Fibroblast of peridontal ligament (primary cell): Measurements from ENCODE around the gene MASP2.
"Not testable (repeated sequence)": the region's sequence is repeated elsewhere in the genome, so short reads cannot be mapped to it uniquely, and the experiment has no call there.

Experiments used
- DNase-seq: peaks from one replicate; pipeline ENCODE4 v3.0.0-alpha.2; 2010; ENCODE audit errors: extremely low read depth

The MASP2 gene

DNA sequence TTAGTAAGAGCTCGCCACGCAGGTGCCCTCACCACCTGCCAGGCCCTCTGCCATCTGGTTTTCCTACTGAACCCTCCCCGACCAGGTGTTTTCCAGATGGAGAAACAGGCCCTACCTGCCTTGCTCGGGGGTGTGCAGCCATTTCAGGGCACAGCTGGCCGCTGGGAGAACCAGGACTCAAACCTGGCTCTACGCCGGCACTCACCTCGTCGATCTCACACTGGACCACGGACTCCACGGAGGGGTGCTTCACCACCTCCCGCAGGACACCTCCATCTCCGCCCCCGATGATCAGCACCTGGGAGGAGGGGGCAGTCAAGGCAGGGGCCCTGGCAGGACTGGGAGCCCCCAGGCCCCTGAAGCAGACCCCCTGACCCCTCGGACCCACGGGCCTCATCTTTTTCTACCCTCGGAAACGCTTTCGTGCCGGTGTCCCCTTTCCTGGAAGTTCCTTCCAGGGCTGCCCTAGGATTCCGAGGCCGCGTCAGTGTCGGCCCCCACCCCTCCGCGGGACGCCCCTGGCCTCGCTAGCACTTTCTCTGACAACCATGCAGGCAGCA, 11.6 kb upstream of the MASP2 start:
- no peak for DNase-seq

DNA sequence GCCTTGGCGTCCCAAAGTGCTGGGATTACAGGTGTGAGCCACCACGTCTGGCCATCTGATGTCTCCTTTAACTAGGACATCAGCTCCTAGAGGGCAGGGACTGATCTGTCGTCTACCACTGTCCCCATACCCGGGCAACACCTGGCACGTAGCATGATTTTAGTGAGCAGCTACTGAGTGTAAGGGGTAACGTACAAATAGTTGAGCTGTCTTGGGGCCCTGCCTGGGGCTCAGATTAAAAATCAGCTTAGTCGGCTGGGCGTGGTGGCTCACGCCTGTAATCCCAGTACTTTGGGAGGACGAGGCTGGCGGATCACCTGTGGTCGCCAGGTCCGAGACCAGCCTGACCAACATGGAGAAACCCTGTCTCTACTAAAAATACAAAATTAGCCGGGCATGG, 11.0 kb upstream of the MASP2 start:
- no peak for DNase-seq

DNA sequence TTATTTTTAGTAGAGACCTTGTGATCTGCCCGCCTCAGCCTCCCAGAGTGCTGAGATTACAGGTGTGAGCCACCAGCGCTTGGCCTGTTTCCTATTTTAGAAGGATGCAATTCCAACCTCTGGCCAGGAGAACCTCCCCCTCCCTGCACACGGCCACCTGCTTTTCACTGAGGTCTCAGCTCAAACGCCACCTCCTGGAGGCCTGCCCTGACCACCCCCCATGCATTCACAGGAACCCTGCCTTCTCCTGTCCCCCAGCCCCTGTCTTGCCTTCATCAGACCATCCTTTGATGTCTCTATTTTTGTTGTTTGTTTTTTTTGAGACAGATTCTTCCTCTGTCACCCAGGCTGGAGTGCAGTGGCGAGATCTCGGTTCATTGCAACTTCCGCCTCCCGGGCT, 10.4 kb upstream of the MASP2 start:
- no peak for DNase-seq

DNA sequence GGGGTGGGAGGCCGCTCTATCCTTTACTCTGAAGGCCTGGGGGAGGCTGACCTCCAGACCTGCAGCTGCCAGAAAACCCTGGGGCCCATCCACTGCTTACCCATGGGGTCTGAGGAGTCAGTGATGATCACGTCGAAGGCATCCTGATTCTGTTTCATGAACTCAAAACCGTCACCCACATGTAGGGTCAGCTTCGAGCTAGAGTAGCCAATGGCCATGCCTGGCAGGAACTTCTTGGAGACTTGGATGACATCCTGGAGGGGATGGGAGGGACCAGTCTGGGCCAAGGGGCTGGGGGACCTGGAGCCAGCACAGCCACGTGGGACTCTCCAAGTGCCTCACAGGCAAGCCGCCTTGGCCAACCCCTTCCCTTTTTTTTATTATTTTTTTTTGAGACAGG, 9.5 kb upstream of the MASP2 start:
- no peak for DNase-seq

DNA sequence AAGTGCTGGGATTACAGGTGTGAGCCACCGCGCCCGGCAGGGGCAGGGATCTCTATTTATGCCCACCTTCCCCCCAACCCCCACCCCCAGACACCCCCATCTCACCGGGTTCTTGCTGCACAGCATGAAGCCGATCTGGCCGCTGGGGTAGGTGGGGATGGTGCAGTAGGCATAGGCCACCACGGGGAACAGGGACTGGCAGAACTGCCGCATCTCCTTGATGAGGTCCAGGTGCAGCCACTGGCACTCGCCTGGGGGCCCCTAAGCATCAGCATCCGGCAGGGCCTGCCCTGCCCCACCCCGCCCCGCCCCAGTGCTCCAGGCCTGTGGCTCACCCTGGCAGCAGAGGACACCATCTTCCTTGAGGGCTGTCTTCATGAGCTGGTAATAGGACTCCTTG, 8.6 kb upstream of the MASP2 start:
- DNase-seq, result no peak

DNA sequence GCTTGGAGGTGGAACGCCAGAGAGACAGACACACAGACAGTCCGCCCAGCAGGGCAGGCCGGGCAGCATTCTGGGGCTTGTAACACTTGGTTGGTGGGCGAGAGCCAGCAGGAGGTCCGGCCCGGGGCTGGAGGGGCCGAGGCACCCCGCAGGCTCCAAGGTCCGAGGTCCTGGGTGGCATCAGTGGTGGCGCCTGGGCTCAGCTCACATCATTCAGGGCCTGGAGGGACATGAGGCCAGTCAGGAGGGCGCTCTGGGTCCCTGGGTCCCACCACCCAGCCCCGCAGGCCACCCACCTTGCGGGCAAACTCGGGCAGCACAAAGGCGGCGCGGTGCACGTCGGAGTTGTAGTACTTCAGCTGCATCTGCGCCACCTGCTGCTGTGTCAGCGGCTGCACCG, 7.6 kb upstream of the MASP2 start:
- no peak for DNase-seq

DNA sequence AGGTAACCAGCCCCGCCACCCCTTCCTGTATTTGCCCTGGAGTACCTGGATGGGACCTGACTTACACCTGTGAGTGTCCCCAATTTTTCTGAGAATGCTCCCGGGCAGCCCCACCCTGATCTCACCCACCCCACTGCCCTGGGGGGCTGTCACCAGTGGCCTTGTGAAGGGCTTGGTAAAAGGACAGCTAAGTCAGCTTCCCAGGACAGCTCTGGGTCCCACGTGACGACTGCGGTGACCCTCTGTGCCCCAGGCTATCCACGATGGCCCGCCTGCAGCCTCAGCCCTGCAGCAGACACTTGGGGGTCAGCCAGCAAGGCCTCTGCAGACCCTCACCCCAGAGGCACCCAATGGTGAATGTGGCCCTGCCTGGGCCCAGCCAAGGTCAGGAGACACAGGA, 7.1 kb upstream of the MASP2 start:
- no peak for DNase-seq

DNA sequence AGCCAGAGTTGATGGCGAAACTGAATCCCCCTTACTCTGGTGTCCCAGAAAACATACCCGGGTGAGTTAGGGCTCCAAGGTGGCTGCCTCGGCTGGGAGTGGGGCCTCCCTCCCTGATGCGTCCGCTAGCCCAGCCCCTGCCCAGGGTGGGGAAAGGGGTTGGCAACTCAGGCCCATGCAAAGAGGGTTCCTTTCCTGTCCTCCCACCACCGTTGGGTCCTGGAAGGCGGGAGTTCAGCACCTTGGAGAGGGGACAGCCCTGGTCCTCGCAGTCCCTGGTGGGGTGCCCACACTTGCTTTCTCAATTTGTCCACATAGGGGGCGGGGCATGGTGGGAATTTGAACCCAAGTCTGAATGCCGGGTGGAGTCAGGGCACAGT, 6.7 kb upstream of the MASP2 start:
- peak; percentile 14 for DNase-seq

DNA sequence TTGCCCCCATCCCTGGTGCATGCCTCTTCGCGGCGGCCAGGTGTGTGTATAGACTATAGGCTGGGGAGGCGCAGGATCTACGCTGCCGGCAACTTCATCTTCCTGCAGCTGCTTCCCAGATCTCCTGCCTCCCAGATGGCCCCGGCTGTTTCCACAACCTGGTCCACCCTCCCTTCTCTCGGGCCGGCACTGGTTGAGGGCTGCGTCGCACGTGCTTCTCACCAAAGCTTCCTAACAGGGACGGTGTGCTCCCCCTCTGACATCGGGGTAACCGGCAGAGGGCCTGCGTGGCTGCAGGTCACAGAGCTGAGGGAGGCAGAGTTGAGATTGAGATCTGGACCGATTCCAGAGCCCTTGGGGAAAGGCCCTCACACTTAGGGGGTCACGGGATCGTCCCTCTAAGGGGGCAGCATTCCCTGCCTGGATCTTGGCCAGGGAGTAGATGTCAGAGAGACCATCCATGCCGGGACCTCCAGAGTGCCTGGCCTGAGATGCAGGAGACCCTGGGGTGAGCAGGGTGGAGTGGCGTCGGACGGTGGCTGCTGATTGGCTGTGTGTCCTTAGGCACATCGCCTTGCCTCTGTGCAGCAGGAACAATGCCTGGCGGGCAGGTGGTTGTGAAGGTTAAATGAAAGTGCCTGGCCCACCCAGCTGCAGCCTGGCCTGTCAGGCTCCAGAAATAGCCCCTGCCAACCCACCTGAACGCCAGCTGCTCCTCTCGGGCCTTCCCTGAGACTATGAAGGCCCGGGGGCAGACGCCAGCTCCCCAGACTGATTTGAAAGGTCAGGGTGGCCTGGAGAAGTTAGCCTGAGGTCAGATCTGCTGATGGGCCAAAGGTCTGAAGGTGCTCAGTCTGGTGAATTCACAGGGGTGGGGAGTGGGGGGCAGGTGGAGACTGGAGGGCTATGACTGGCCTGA, 6.1 kb upstream of the MASP2 start:
- DNase-seq, result no peak

DNA sequence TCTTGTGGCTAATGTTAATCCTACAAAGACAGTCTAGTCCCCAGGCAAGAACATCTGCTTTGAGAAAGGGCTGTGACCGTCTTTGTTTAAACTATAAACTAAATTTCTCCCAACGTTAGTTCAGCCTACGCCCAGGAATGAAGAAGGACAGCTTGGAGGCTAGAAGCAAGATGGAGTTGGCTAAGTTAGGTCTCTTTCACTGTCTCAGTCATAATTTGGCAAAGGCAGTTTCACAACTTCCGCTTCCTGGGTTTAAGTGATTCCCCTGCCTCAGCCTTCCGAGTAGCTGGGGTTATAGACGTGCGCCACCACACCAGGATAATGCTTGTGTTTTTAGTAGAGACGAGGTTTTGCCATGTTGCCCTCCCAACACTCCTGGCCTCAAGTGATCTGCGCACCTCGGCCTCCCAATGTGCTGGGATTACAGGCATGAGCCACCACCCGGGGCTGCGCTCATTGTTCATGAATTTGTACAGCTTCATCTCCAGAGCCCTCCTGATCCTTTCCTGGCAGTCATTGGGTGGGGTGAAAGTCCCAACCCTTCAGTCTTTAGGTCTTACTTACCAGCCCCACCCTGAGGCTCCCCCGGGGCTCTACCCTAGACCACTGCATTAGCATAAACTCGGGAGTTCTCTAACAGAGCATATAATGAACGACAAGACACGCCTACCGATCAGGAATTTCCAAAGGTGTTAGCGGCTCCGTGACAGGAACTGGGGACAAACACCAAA, 4.9 kb upstream of the MASP2 start:
- DNase-seq, result no peak

DNA sequence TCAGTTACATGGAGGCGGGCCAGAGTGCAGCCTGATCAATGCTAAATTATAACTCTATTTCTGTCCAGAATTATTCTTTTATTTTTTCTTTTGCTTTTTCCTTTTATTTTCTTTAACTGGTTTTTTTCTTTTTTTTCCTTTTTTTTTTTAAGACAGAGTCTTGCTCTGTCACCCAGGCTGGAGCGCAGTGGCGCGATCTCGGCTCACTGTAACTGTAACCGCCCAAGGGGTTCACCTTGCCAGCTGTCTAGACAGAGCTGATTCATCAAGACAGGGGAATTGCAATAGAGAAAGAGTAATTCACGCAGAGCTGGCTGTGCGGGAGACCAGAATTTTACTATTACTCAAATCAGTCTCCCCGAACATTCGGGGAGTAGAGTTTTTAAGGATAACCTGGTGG, 4.1 kb upstream of the MASP2 start:
- not testable (repeated sequence) for DNase-seq

DNA sequence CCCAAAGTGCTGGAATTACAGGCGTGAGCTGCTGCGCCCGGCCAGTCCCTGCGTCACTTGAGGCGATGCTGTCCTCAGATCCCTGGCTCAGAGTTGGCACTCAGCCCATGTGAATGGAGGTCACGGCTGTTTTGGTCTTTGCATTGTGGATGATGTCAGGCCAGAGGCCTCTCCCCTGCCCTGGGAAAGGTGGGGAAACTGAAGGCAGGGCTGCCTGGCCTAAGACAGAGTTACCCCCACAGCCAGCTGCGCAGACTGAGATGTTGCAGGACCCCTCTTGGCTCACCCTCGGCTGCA, 821 bp downstream of the MASP2 start:
- DNase-seq, result no peak

DNA sequence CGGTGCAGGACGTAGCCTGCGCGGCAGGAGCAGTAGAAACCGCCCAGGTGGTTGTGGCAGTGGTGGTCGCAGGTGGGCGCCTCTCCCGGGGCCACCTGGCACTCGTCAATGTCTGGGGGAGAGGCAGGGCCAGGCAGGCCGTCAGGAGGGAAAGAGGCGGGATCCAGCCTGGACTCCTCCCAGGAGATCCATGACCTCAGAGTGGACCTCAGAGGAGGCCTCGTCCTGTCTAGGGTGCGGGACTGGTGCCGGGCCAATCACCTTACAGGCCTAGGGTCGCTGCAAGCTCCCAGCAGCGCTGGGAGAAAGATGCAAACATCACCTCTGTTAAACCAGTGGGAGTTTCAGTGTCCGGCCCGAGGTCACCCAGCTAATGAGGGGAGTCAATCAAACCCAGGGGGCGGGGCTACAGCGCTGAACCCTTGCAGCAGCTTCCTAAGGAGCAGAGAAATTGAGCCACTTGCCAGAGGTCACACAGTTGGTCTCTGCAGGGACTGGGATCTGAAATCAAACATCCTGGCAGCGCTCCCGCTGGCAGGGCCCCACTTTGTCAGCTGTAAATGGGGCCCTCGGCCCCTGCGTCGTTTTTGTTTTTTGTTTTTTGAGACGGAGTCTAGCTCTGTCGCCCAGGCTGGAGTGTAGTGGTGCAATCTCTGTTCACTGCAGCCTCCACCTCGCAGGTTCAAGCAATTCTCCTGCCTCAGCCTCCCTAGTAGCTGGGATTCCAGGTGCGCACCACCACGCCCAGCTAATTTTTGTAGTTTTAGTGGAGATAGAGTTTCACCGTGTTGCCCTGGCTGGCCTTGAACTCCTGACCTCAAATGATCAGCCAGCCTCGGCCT, 1.4 kb downstream of the MASP2 start:
- DNase-seq, result no peak

DNA sequence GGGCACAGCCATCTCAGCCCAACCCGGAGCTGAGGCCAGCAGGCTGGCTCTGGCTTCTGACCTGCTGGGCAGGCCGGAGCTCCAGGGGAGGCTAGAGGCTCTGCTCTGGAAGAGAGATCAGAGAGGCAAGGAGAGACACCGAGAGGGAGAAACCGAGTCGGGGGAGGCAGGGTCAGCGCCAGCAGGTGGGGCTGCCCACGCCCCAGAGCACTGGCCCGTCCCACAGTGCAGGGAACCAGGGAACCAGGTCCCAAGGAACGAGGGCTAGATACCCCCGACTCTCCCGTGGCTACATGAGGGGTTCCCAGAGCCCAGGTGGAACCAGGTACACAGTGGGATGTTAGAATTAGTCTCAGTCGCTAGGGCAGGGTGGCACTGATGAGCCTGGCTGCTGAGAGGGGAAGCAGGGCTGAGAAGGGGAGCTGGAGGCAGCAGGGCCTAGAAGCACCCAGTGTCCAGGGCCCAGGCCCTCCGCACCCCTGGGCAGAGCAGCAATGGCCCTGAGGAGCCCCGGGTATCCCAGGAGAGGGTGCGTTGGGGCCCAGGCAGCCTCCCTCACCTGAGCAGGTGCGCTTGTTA, 2.1 kb downstream of the MASP2 start:
- no peak for DNase-seq

DNA sequence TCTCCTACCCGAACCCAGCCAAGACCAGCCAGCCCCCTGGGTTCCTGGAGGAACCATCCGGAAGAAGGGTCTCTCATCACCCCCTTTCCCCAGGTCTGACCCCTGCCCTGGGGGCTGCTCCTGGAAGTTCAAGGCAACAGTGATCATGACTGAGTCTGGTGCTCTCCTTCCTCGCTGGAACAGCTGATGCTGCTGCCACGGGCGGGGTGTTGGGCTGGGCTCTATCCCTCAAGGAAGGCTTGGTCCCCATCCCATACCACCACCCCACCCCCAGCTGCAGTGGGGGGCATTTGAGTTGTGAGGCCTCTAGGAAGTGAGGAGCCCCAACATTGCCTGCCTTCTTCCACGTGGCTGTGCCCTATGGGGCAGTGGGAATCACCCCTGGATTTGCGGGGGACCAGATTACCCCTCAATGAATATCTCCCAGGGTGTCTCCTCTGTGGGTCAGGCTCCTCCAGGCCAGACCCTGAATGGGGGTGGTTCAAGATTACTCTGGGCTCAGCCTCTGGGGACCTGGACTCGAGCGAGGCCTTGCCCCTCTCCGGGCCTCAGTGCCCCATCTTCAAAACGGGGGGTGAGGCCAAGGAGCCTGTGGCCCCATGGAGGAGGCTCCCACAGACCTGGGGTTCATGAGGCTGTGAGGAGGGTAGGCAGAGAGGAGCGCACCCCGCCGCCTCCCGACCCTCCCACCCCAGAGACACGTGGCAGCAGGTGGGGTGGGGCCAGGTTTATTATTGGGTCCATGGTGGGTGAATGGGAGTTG, 2.8 kb downstream of the MASP2 start:
- no peak for DNase-seq

DNA sequence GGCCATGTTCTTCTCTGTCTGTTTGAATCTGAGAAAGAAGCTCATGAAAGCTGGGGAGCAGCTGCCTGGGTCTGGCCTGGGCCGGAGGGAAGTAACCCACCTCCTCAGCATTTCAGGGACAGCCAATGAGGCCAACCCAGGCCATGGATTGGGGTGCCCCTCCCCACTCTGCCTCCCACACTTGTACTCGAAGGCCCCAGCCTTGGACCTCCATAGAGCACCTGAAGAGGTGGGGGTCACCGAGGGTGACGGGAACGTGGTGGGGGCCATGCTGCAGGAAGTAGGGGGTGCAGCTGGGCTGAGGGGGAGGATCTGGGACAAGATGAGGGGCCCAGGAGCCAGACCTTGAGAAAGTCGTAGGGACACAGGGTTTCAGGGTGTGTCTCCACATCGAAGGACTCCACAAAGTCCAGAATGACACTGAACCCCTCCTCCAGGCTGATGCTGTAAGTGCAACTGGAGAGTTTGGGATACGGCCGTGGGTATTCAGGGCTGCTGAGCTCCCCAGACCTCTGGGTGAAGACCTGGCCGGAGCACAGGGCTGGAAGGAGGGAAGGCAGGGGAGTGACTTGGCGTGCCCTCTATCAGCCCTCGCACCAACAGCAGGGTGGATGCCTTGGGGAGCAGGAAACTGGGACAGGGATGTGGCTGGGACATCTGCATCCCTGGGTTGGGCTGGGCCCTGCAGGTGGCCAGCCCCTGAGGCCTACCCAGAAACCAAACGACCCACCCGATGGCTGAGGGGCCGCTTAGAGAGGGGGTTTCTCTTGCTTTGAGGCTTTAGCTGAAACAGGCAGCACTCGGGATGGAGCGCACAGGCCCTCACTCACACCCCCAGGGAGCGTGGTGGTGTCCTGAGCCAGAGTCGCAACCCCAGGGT, 3.8 kb downstream of the MASP2 start:
- DNase-seq, result no peak

DNA sequence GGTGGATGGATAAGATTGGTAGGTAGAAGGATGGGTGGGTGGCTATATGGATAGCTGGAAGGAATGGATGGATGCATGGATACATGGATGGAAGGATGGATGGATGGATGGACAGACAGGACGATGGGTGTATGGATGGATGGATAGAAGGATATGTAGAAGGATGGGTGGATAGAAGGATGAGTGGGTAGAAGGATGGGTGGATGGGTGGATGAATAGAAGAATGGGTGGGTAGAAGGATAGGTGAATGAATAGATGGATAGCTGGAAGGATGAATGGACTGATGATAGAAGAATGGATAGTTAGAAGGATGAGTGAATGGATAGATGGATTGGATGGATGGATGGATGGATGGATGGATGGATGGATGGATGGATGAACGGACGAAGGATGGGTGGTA, 5.0 kb downstream of the MASP2 start:
- DNase-seq, result no peak

DNA sequence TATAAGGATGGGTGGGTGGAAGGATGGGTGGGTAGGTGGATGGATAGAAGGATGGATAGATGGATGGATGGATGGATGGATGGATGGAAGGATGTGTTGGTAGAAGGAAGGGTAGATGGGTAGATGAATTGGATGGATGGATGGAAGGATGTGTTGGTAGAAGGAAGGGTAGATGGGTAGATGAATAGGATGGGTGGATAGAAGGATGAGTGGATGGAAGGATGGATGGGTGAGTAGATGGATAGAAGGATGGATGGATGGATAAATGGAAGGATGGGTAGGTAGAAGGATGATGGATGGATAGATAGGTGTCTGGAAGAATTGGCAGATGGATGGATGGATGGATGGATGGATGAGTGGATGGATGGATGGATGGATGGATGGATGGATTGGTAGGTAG, 6.0 kb downstream of the MASP2 start:
- DNase-seq, result no peak

DNA sequence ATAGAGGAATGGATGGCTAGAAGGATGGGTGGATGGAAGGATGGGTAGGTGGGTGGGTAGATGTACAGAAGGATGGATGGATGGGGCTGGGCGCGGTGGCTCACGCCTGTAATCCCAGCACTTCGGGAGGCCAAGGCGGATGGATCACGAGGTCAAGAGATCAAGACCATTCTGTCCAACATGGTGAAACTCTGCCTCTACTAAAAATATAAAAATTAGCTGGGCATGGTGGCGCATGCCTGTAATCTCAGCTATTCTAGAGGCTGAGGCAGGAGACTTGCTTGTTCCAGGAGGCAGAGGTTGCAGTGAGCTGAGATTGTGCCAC, 7.0 kb downstream of the MASP2 start:
- DNase-seq, result not testable (repeated sequence)

DNA sequence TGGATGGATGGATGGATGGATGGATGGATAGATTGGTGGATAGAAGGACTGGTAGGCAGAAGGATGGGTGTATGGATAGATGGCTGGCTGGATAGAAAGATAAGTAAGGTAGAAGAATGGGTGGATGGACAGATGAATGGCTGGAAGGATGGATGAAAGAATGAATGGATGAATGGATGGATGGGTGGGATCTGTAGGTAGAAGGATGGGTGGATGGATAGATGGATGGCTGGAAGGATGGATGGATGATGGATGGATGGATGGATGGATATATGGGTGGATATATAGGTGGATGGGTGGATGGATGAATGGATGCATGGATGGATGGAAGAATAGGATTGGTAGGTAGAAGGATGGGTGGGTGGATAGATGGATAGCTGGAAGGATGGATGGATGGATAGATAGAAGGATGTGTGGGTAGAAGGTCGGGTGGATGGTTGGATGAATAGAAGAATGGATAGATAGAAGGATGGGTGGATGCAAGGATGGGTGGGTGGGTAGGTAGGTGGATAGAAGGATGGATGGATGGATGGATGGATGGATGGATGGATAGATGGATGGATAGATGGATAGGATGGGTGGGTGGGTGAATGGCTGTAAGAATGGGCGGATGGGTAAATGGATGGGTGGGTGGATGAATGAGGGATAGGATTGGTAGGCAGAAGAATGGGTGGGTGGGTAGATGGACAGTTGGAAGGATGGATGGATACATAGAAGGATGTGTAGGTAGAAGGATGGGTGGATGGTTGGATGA, 7.5 kb downstream of the MASP2 start:
- DNase-seq, result no peak
